ENCODE measurements around the gene CARNS1. TPM values are rescaled to one million over a fixed set of nuclear protein-coding genes. Genes with fewer than 3 reads are reported as not detected.

Gene CARNS1
- total RNA-seq, 2 experiments from 2014 or later, result 4.8 to 4.9 TPM

GRCh38 chr11:67390947-67391303 is 24.6 kb upstream of the CARNS1 start:
- CTCF ChIA-PET, result interaction anchor here (1.8 to 31.4 kb wide), 7 partner anchors 9 to 129 kb away, joined by 4 to 998 read pairs (median 10); partner anchors contain the start of genes POLD4, PPP1CA and PTPRCAP
- peak overlapping the region; percentile 97 for H3K4me3 Mint-ChIP-seq
- H3K36me3 Mint-ChIP-seq (ENCODE audit: low read depth), result peaks cover 26% of the 10 kb centered on the region
- POLR2A ChIA-PET, result interaction anchor here (0.6 to 2.6 kb wide), 6 partner anchors 10 to 88 kb away, joined by 3 to 33 read pairs (median 8); partner anchors contain the start of genes PPP1CA and PTPRCAP
- no peaks in the 10 kb centered on the region for H3K9me3 Mint-ChIP-seq (ENCODE audit: insufficient read depth)
- H3K27me3 Mint-ChIP-seq (ENCODE audit: low read depth), result no peaks in the 10 kb centered on the region
- H3K4me1 Mint-ChIP-seq (ENCODE audit: low read depth), result peaks cover 45% of the 10 kb centered on the region
- DNase-seq (no peak), ATAC-seq (no peak)
- peak overlapping the region; percentile 79 for H3K27ac Mint-ChIP-seq

DNA sequence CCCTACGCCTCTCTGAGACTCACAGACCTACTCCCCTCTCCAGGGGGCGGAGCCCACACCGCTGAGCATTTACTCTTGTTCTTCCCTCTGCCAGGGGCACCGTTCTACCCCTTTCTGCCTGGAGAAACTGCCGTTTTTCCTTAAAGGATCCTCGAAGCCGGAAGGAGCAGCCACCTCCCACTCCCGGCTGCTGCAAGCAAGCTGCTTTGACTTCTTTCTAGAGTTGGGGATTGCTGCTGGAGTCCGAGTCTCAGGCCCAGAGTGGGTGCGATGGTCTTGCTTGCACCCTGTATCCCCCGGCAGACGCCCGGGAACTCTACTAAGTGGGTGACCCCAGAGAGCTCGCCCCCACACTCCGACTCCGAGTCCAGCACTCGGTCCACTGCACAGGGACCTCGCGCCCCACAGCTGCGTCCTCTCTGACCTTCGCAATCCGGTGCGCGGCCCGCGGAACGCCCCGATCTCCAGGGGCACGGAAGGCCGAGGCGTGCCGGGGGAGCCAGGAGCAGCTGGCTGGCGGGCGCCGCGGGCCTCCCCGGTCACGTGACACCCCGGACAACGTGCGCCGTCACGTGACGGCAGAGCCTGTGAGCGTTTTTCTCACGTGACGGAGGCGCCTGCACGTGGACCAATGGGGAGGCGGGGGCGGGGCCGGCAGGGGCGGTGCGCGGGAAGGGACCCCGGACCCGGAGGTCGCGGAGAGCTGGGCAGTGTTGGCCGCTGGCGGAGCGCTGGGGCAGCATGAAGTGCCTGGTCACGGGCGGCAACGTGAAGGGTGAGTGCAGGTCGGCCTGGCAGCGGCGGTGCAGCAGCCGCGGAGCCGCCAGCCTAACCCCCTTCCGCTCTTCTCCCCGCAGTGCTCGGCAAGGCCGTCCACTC is 23.9 kb upstream of the CARNS1 start, which contains the start of gene RAD9A:
Gene RAD9A, plus strand, starts transcription at position 683 of the 879 bp plus-strand sequence. Its CDS starts 59 bp downstream, at position 742.
- Mint-ChIP-seq H3K4me3 (peak within 1 kb of the TSS; percentile 97), H3K36me3 (ENCODE audit: low read depth) (peaks cover 32% of the 10 kb centered on the region), H3K27me3 (ENCODE audit: low read depth) (no peaks in the 10 kb centered on the region), H3K9me3 (ENCODE audit: insufficient read depth) (no peaks in the 10 kb centered on the region), H3K27ac (peak within 1 kb of the TSS; percentile 83), H3K4me1 (ENCODE audit: low read depth) (peaks cover 51% of the 10 kb centered on the region)
- DNase-seq (peak; percentile 96), ATAC-seq (peak; percentile 82)
- ChIA-PET CTCF (interaction anchor here (0.7 to 31.4 kb wide), 11 partner anchors 9 to 129 kb away, joined by 3 to 998 read pairs (median 7); partner anchors contain the start of genes PITPNM1, POLD4, PPP1CA and PTPRCAP), POLR2A (interaction anchor here (0.5 to 2.6 kb wide), 15 partner anchors 10 to 121 kb away, joined by 3 to 33 read pairs (median 4); partner anchors contain the start of genes PPP1CA, PTPRCAP, RPS6KB2 and TBC1D10C)

- ATAC-seq, result peak; percentile 3
- CTCF ChIA-PET, result interaction anchor here (0.7 to 31.4 kb wide), 11 partner anchors 9 to 130 kb away, joined by 3 to 998 read pairs (median 7); partner anchors contain the start of genes PITPNM1, POLD4, PPP1CA and PTPRCAP
- H3K4me3 Mint-ChIP-seq, result peak overlapping the region; percentile 97
- peaks cover 37% of the 10 kb centered on the region for H3K36me3 Mint-ChIP-seq (ENCODE audit: low read depth)
- DNase-seq, result no peak
- no peaks in the 10 kb centered on the region for H3K9me3 Mint-ChIP-seq (ENCODE audit: insufficient read depth)
- peaks cover 57% of the 10 kb centered on the region for H3K4me1 Mint-ChIP-seq (ENCODE audit: low read depth)
- no peaks in the 10 kb centered on the region for H3K27me3 Mint-ChIP-seq (ENCODE audit: low read depth)
- POLR2A ChIA-PET, result interaction anchor here (0.5 to 2.6 kb wide), 15 partner anchors 9 to 219 kb away, joined by 3 to 33 read pairs (median 4); partner anchors contain the start of genes PPP1CA, PTPRCAP, RPS6KB2 and TBC1D10C
- peak overlapping the region; percentile 83 for H3K27ac Mint-ChIP-seq
Measured at GRCh38 chr11:67392183-67392715, 23.2 kb upstream of the CARNS1 start.

DNA sequence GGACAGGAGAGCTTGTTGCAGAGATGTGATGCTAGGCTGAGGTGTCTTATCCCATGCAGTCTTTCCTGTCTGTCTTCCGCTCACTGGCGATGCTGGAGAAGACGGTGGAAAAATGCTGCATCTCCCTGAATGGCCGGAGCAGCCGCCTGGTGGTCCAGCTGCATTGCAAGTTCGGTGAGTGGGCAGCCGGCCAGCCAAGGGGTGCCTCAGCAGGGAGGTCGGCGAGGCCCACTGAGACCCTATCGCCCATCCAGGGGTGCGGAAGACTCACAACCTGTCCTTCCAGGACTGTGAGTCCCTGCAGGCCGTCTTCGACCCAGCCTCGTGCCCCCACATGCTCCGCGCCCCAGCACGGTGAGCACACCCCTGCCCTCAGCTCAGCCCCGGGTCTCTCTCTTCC is 22.0 kb upstream of the CARNS1 start:
- Mint-ChIP-seq H3K4me3 (peak overlapping the region; percentile 97), H3K9me3 (ENCODE audit: insufficient read depth) (no peaks in the 10 kb centered on the region), H3K36me3 (ENCODE audit: low read depth) (peaks cover 48% of the 10 kb centered on the region), H3K27me3 (ENCODE audit: low read depth) (no peaks in the 10 kb centered on the region), H3K4me1 (ENCODE audit: low read depth) (peaks cover 69% of the 10 kb centered on the region), H3K27ac (peak overlapping the region; percentile 18)
- ATAC-seq (no peak), DNase-seq (no peak)
- ChIA-PET CTCF (interaction anchor here (4.1 to 31.4 kb wide), 3 partner anchors 8 to 36 kb away, joined by 32 to 998 read pairs (median 36); partner anchors contain the start of genes POLD4 and PPP1CA), POLR2A (no interaction called here)

DNA sequence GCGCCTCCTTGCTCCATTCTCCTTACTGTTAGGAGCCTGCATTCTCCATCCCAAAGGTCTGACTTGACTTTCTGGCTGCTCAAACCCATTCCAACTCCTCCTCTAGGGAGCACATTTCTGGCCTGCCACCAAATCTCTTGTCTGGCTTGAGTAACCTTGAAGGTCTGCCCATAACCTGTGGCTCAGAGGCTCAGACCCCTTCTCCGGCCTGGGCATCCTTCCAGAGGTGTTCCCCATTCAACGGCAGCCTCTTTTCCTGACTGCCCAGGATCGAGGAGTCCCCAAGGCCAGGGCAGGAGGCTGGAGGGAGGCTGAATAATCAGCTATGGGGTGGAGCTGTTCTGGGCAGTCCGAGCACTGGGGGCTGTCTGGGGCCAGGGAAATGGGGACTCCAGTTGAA is 21.5 kb upstream of the CARNS1 start:
- CTCF ChIA-PET, result interaction anchor here (4.1 to 31.4 kb wide), 3 partner anchors 8 to 36 kb away, joined by 32 to 998 read pairs (median 36); partner anchors contain the start of genes POLD4 and PPP1CA
- POLR2A ChIA-PET, result no interaction called here
- Mint-ChIP-seq H3K36me3 (ENCODE audit: low read depth) (peaks cover 52% of the 10 kb centered on the region), H3K4me1 (ENCODE audit: low read depth) (peaks cover 72% of the 10 kb centered on the region), H3K9me3 (ENCODE audit: insufficient read depth) (no peaks in the 10 kb centered on the region), H3K27me3 (ENCODE audit: low read depth) (no peaks in the 10 kb centered on the region), H3K27ac (peak overlapping the region; percentile 18), H3K4me3 (peak overlapping the region; percentile 22)
- ATAC-seq, result no peak
- no peak for DNase-seq

GRCh38 chr11:67395555-67396258 is 19.8 kb upstream of the CARNS1 start:
- no peak for DNase-seq
- H3K4me1 Mint-ChIP-seq (ENCODE audit: low read depth), result peaks cover 74% of the 10 kb centered on the region
- H3K4me3 Mint-ChIP-seq, result no peak overlapping the region
- POLR2A ChIA-PET, result interaction anchor here (0.7 to 3.2 kb wide), 5 partner anchors 9 to 219 kb away, joined by 3 to 11 read pairs (median 4); partner anchors contain the start of genes PTPRCAP and TBC1D10C
- peaks cover 69% of the 10 kb centered on the region for H3K36me3 Mint-ChIP-seq (ENCODE audit: low read depth)
- no peaks in the 10 kb centered on the region for H3K27me3 Mint-ChIP-seq (ENCODE audit: low read depth)
- ATAC-seq, result no peak
- peak overlapping the region; percentile 89 for H3K27ac Mint-ChIP-seq
- H3K9me3 Mint-ChIP-seq (ENCODE audit: insufficient read depth), result no peaks in the 10 kb centered on the region
- CTCF ChIA-PET, result interaction anchor here (1.1 to 31.4 kb wide), 3 partner anchors 23 to 49 kb away, joined by 3 to 998 read pairs (median 3); partner anchors contain the start of gene POLD4

DNA sequence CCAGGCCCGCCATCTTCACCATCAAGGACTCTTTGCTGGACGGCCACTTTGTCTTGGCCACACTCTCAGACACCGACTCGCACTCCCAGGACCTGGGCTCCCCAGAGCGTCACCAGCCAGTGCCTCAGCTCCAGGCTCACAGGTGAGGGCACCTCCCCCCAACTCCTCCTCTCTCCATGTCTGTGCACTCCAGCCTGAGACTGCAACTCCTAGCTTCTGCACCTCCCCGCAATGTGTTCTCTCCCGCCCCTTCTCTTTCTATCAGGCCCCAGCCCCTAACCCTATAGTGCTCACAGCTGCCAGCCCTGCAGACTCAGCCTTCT is 19.3 kb upstream of the CARNS1 start:
- peak overlapping the region; percentile 89 for H3K27ac Mint-ChIP-seq
- peaks cover 70% of the 10 kb centered on the region for H3K36me3 Mint-ChIP-seq (ENCODE audit: low read depth)
- ATAC-seq (no peak), DNase-seq (no peak)
- ChIA-PET CTCF (interaction anchor here (1.3 to 31.4 kb wide), 2 partner anchors 22 to 39 kb away, joined by 3 to 998 read pairs; partner anchors contain the start of gene POLD4), POLR2A (interaction anchor here (0.7 to 3.2 kb wide), 5 partner anchors 8 to 219 kb away, joined by 3 to 11 read pairs (median 4); partner anchors contain the start of genes PTPRCAP and TBC1D10C)
- H3K27me3 Mint-ChIP-seq (ENCODE audit: low read depth), result no peaks in the 10 kb centered on the region
- H3K4me3 Mint-ChIP-seq, result no peak overlapping the region
- no peaks in the 10 kb centered on the region for H3K9me3 Mint-ChIP-seq (ENCODE audit: insufficient read depth)
- peaks cover 71% of the 10 kb centered on the region for H3K4me1 Mint-ChIP-seq (ENCODE audit: low read depth)

- no peaks in the 10 kb centered on the region for H3K9me3 Mint-ChIP-seq (ENCODE audit: insufficient read depth)
- POLR2A ChIA-PET, result interaction anchor here (0.7 to 3.2 kb wide), 6 partner anchors 8 to 218 kb away, joined by 3 to 11 read pairs (median 4); partner anchors contain the start of genes PTPRCAP and TBC1D10C
Measured at GRCh38 chr11:67396587-67397389, 18.7 kb upstream of the CARNS1 start.

GRCh38 chr11:67397536-67397935 is 17.9 kb upstream of the CARNS1 start:
- CTCF ChIA-PET, result interaction anchor here (0.7 to 31.4 kb wide), 3 partner anchors 15 to 40 kb away, joined by 3 to 998 read pairs (median 7); partner anchors contain the start of gene POLD4
- peaks cover 66% of the 10 kb centered on the region for H3K36me3 Mint-ChIP-seq (ENCODE audit: low read depth)
- H3K4me3 Mint-ChIP-seq, result peak overlapping the region; percentile 63
- no peaks in the 10 kb centered on the region for H3K27me3 Mint-ChIP-seq (ENCODE audit: low read depth)
- peaks cover 69% of the 10 kb centered on the region for H3K4me1 Mint-ChIP-seq (ENCODE audit: low read depth)
- POLR2A ChIA-PET, result interaction anchor here (0.6 to 3.2 kb wide), 4 partner anchors 11 to 421 kb away, joined by 3 to 11 read pairs (median 4); partner anchors contain the start of gene PTPRCAP
- no peaks in the 10 kb centered on the region for H3K9me3 Mint-ChIP-seq (ENCODE audit: insufficient read depth)
- peak overlapping the region; percentile 89 for H3K27ac Mint-ChIP-seq
- no peak for ATAC-seq
- no peak for DNase-seq

More at GRCh38 chr11:67396587-67397389, 18.7 kb upstream of the CARNS1 start:
- CTCF ChIA-PET, result interaction anchor here (1.3 to 31.4 kb wide), 3 partner anchors 14 to 39 kb away, joined by 3 to 998 read pairs (median 7); partner anchors contain the start of gene POLD4
- H3K4me3 Mint-ChIP-seq, result peak overlapping the region; percentile 70
- no peaks in the 10 kb centered on the region for H3K27me3 Mint-ChIP-seq (ENCODE audit: low read depth)
- DNase-seq (no peak), ATAC-seq (peak; percentile 7)
- H3K36me3 Mint-ChIP-seq (ENCODE audit: low read depth), result peaks cover 70% of the 10 kb centered on the region
- H3K4me1 Mint-ChIP-seq (ENCODE audit: low read depth), result peaks cover 67% of the 10 kb centered on the region
- H3K27ac Mint-ChIP-seq, result peak overlapping the region; percentile 89
